ENCODE results near the gene BMP6. TPM values are rescaled to one million over a fixed set of nuclear protein-coding genes. Genes with fewer than 3 reads are reported as not detected.

BMP6 gene
- total and polyA plus RNA-seq, 3 experiments from 2014 or later: not detected

- POLR2A ChIA-PET: no interaction called here
- Mint-ChIP-seq H3K36me3 (no peaks in the 10 kb centered on the region), H3K4me1 (no peaks in the 10 kb centered on the region), H3K27me3 (peaks cover 2 to 16% of the 10 kb centered on the region in 2 donors), H3K4me3 (no peak overlapping the region), H3K9me3 (no peaks in the 10 kb centered on the region), H3K27ac (no peak overlapping the region)
- no peaks in the 10 kb centered on the region for H3K9me3 ChIP-seq (ENCODE audit: low read length)
- CTCF ChIA-PET: interaction anchor here (1.2 kb wide), 1 partner anchor 21 kb away, joined by 4 read pairs; no protein-coding TSS in a partner anchor
- no peaks in the 10 kb centered on the region for H3K36me3 ChIP-seq (ENCODE audit: insufficient read depth, low read length)
- no peaks in the 10 kb centered on the region for H3K27me3 ChIP-seq (ENCODE audit: insufficient read depth, low read length, poor library complexity, severe bottlenecking)
- no peak overlapping the region for H3K4me3 ChIP-seq (ENCODE audit: low read length)
- no peak for DNase-seq
- H3K27ac ChIP-seq (ENCODE audit: low read depth, low read length): no peak overlapping the region
- no peaks in the 10 kb centered on the region for H3K4me1 ChIP-seq (ENCODE audit: insufficient read depth, low read length)
Measured at GRCh38 chr6:7859591-7859990, 133.7 kb downstream of the BMP6 start.

GRCh38 chr6:7865781-7866180, 139.9 kb downstream of the BMP6 start:
- POLR2A ChIA-PET: no interaction called here
- CTCF ChIA-PET: no interaction called here
- no peaks in the 10 kb centered on the region for H3K9me3 ChIP-seq (ENCODE audit: low read length)
- Mint-ChIP-seq H3K27me3 (peaks cover 0 to 6% of the 10 kb centered on the region in 2 donors), H3K36me3 (no peaks in the 10 kb centered on the region), H3K9me3 (no peaks in the 10 kb centered on the region), H3K27ac (no peak overlapping the region), H3K4me3 (no peak overlapping the region), H3K4me1 (no peaks in the 10 kb centered on the region)
- H3K4me3 ChIP-seq (ENCODE audit: low read length): no peak overlapping the region
- no peaks in the 10 kb centered on the region for H3K4me1 ChIP-seq (ENCODE audit: insufficient read depth, low read length)
- H3K27ac ChIP-seq (ENCODE audit: low read depth, low read length): no peak overlapping the region
- no peaks in the 10 kb centered on the region for H3K36me3 ChIP-seq (ENCODE audit: insufficient read depth, low read length)
- H3K27me3 ChIP-seq (ENCODE audit: insufficient read depth, low read length, poor library complexity, severe bottlenecking): no peaks in the 10 kb centered on the region
- no peak for DNase-seq

- Mint-ChIP-seq H3K4me3 (no peak overlapping the region), H3K4me1 (no peaks in the 10 kb centered on the region), H3K27ac (no peak overlapping the region), H3K27me3 (peaks cover 0 to 6% of the 10 kb centered on the region in 2 donors), H3K9me3 (no peaks in the 10 kb centered on the region), H3K36me3 (no peaks in the 10 kb centered on the region)
- no peak for DNase-seq
- no peaks in the 10 kb centered on the region for H3K36me3 ChIP-seq (ENCODE audit: insufficient read depth, low read length)
- H3K9me3 ChIP-seq (ENCODE audit: low read length): no peaks in the 10 kb centered on the region
- H3K4me1 ChIP-seq (ENCODE audit: insufficient read depth, low read length): no peaks in the 10 kb centered on the region
- H3K27me3 ChIP-seq (ENCODE audit: insufficient read depth, low read length, poor library complexity, severe bottlenecking): no peaks in the 10 kb centered on the region
- no peak overlapping the region for H3K4me3 ChIP-seq (ENCODE audit: low read length)
- ChIA-PET POLR2A (no interaction called here), CTCF (no interaction called here)
- no peak overlapping the region for H3K27ac ChIP-seq (ENCODE audit: low read depth, low read length)
Measured at GRCh38 chr6:7866526-7866925, 140.6 kb downstream of the BMP6 start.

- Mint-ChIP-seq H3K36me3 (no peaks in the 10 kb centered on the region), H3K27ac (no peak overlapping the region), H3K4me3 (no peak overlapping the region), H3K9me3 (peaks cover 0 to 4% (median 0%) of the 10 kb centered on the region in 5 donors), H3K27me3 (peaks cover 0 to 8% of the 10 kb centered on the region in 2 donors), H3K4me1 (no peaks in the 10 kb centered on the region)
- ChIA-PET POLR2A (no interaction called here), CTCF (no interaction called here)
- no peaks in the 10 kb centered on the region for H3K9me3 ChIP-seq (ENCODE audit: low read length)
- no peak overlapping the region for H3K27ac ChIP-seq (ENCODE audit: low read depth, low read length)
- no peaks in the 10 kb centered on the region for H3K4me1 ChIP-seq (ENCODE audit: insufficient read depth, low read length)
- H3K36me3 ChIP-seq (ENCODE audit: insufficient read depth, low read length): no peaks in the 10 kb centered on the region
- DNase-seq: no peak
- no peak overlapping the region for H3K4me3 ChIP-seq (ENCODE audit: low read length)
- no peaks in the 10 kb centered on the region for H3K27me3 ChIP-seq (ENCODE audit: insufficient read depth, low read length, poor library complexity, severe bottlenecking)
Measured at GRCh38 chr6:7868926-7869325, 143.0 kb downstream of the BMP6 start.

GRCh38 chr6:7878401-7878964, 152.6 kb downstream of the BMP6 start:
- Histone ChIP-seq H3K4me3 (ENCODE audit: low read length) (no peak overlapping the region), H3K9me3 (ENCODE audit: low read length) (no peaks in the 10 kb centered on the region), H3K36me3 (ENCODE audit: insufficient read depth, low read length) (peaks cover 12% of the 10 kb centered on the region), H3K27ac (ENCODE audit: low read depth, low read length) (no peak overlapping the region), H3K27me3 (ENCODE audit: insufficient read depth, low read length, poor library complexity, severe bottlenecking) (no peaks in the 10 kb centered on the region), H3K4me1 (ENCODE audit: insufficient read depth, low read length) (no peaks in the 10 kb centered on the region)
- Mint-ChIP-seq H3K9me3 (no peaks in the 10 kb centered on the region), H3K27me3 (no peaks in the 10 kb centered on the region), H3K27ac (no peak overlapping the region), H3K4me3 (no peak overlapping the region), H3K4me1 (no peaks in the 10 kb centered on the region), H3K36me3 (peaks cover 11 to 31% (median 18%) of the 10 kb centered on the region in 3 donors)
- ChIA-PET POLR2A (no interaction called here), CTCF (interaction anchor here (1.0 kb wide), 1 partner anchor 14 kb away, joined by 3 read pairs; no protein-coding TSS in a partner anchor)
- no peak for DNase-seq

GRCh38 chr6:7879043-7879442, 153.1 kb downstream of the BMP6 start:
- Histone ChIP-seq H3K4me3 (ENCODE audit: low read length) (no peak overlapping the region), H3K4me1 (ENCODE audit: insufficient read depth, low read length) (no peaks in the 10 kb centered on the region), H3K27ac (ENCODE audit: low read depth, low read length) (no peak overlapping the region), H3K36me3 (ENCODE audit: insufficient read depth, low read length) (peaks cover 15% of the 10 kb centered on the region), H3K9me3 (ENCODE audit: low read length) (no peaks in the 10 kb centered on the region), H3K27me3 (ENCODE audit: insufficient read depth, low read length, poor library complexity, severe bottlenecking) (no peaks in the 10 kb centered on the region)
- ChIA-PET POLR2A (no interaction called here), CTCF (no interaction called here)
- Mint-ChIP-seq H3K27ac (no peak overlapping the region), H3K9me3 (no peaks in the 10 kb centered on the region), H3K27me3 (no peaks in the 10 kb centered on the region), H3K36me3 (peaks cover 14 to 37% (median 23%) of the 10 kb centered on the region in 3 donors), H3K4me3 (no peak overlapping the region), H3K4me1 (no peaks in the 10 kb centered on the region)
- DNase-seq: no peak

GRCh38 chr6:7879579-7879978, 153.7 kb downstream of the BMP6 start:
- H3K27ac ChIP-seq (ENCODE audit: low read depth, low read length): no peak overlapping the region
- no peak for DNase-seq
- no peaks in the 10 kb centered on the region for H3K9me3 Mint-ChIP-seq
- H3K4me3 ChIP-seq (ENCODE audit: low read length): no peak overlapping the region
- ChIA-PET CTCF (no interaction called here), POLR2A (no interaction called here)
- H3K4me1 Mint-ChIP-seq: no peaks in the 10 kb centered on the region
- no peaks in the 10 kb centered on the region for H3K27me3 ChIP-seq (ENCODE audit: insufficient read depth, low read length, poor library complexity, severe bottlenecking)
- peaks cover 15% of the 10 kb centered on the region for H3K36me3 ChIP-seq (ENCODE audit: insufficient read depth, low read length)
- no peak overlapping the region for H3K27ac Mint-ChIP-seq
- H3K9me3 ChIP-seq (ENCODE audit: low read length): no peaks in the 10 kb centered on the region
- no peaks in the 10 kb centered on the region for H3K27me3 Mint-ChIP-seq
- H3K4me3 Mint-ChIP-seq: no peak overlapping the region
- H3K36me3 Mint-ChIP-seq: peaks cover 14 to 42% (median 29%) of the 10 kb centered on the region in 3 donors
- H3K4me1 ChIP-seq (ENCODE audit: insufficient read depth, low read length): no peaks in the 10 kb centered on the region

- Histone ChIP-seq H3K4me3 (ENCODE audit: low read length) (no peak overlapping the region), H3K27me3 (ENCODE audit: insufficient read depth, low read length, poor library complexity, severe bottlenecking) (no peaks in the 10 kb centered on the region), H3K4me1 (ENCODE audit: insufficient read depth, low read length) (no peaks in the 10 kb centered on the region), H3K9me3 (ENCODE audit: low read length) (no peaks in the 10 kb centered on the region), H3K27ac (ENCODE audit: low read depth, low read length) (no peak overlapping the region), H3K36me3 (ENCODE audit: insufficient read depth, low read length) (peaks cover 15% of the 10 kb centered on the region)
- Mint-ChIP-seq H3K27ac (no peak overlapping the region), H3K36me3 (peaks cover 17 to 48% (median 34%) of the 10 kb centered on the region in 3 donors), H3K27me3 (no peaks in the 10 kb centered on the region), H3K4me1 (no peaks in the 10 kb centered on the region), H3K9me3 (no peaks in the 10 kb centered on the region), H3K4me3 (no peak overlapping the region)
- DNase-seq: no peak
- CTCF ChIA-PET: interaction anchor here (1.3 kb wide), 1 partner anchor 21 kb away, joined by 4 read pairs; no protein-coding TSS in a partner anchor
- POLR2A ChIA-PET: no interaction called here
Measured at GRCh38 chr6:7879980-7880717, 154.2 kb downstream of the BMP6 start.

Data from CD8-positive, alpha-beta memory T cell (primary cell).